ENCODE measurements around the gene BCL7A.
"Not testable (repeated sequence)": the region's sequence is repeated elsewhere in the genome, so short reads cannot be mapped to it uniquely, and the experiment has no call there.

Gene BCL7A

DNA sequence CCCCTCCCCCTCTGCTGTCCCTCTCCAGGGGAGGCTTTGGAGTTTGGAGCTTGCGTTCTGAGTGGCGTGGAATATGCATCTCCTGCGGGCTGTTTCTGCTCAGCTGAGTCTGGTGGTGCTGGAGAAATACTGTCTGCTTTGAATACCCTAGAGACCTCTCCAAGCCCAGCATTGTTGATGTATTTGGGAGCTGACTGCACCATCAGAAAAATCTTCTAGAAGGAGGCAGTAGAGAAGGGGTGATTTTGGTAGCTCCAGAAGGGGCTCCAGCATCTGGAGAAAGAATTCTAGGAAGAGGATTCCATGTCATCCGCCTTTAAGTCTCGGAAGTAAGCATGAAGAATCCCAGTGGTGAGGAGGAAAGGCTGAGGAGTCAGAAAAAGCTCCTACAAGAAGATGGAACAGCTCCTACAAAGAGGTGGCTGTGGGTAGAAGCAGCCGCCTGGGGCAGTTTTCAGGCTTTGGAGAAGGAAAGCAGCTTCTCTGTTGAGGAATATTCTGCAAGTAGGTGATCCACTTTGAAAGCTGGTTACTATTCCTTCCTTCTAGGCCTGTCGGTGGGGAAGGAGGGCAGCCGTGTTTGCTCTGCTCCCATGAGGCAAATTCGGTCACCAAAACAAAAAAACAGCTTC, 66.6 kb downstream of the BCL7A start:
- FAIRE-seq (no peak), DNase-seq (ENCODE audit: extremely low spot score, insufficient read length, low read depth) (no peak)

DNA sequence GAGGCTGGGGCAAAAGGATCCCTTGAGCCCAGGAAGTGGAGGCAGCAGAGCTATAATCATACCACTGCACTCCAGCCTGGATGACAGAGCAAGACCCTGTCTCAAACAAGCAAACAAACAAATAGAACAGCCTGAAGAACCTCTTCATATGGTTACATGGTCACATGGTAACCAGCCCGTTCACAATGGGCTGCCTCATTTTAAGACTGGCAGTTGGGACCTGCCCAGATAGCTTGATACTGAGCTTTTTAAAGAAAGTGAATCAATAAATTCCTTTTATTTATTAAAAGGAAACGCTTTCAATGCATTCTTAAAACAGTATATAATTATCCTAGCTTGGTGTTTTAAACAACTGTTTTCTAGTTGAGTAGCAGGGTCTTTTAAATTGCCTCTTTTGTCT, 67.4 kb downstream of the BCL7A start:
- FAIRE-seq (no peak), DNase-seq (ENCODE audit: extremely low spot score, insufficient read length, low read depth) (no peak)

DNA sequence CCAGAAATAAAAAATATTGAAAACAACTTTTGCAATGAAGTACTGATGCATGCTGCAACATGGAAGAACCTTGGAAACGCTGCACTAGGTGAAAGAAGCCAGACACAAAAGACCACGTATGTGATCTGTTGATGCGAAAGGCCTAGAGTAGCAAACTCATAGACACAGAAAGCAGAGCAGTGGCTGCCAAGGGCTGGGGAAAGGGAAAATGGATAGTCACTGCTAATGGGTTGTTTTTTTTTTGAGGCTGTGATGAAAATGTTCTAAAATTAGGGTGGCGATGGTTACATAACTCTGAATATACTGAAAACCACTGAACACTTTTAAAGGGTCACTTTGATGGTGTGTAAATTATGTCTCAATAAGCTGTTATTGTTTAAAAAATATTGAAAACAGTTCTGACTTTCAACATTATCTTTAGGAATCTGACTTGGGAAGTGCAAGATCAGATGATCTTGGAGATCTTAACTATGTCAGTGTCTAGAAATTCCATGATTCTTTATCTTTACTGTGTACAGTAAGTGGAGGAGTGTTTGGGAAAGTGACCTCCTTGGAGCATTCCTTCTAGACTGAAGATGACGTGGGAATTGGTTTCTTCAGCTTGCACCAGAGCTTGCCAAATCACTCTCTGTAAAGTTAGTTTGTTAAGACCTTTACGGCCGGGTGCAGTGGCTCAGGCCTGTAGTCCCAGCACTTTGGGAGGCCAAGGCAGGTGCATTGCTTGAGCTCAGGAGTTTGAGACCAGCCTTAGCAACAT, 69.3 kb downstream of the BCL7A start:
- FAIRE-seq (no peak), DNase-seq (ENCODE audit: extremely low spot score, insufficient read length, low read depth) (no peak)

DNA sequence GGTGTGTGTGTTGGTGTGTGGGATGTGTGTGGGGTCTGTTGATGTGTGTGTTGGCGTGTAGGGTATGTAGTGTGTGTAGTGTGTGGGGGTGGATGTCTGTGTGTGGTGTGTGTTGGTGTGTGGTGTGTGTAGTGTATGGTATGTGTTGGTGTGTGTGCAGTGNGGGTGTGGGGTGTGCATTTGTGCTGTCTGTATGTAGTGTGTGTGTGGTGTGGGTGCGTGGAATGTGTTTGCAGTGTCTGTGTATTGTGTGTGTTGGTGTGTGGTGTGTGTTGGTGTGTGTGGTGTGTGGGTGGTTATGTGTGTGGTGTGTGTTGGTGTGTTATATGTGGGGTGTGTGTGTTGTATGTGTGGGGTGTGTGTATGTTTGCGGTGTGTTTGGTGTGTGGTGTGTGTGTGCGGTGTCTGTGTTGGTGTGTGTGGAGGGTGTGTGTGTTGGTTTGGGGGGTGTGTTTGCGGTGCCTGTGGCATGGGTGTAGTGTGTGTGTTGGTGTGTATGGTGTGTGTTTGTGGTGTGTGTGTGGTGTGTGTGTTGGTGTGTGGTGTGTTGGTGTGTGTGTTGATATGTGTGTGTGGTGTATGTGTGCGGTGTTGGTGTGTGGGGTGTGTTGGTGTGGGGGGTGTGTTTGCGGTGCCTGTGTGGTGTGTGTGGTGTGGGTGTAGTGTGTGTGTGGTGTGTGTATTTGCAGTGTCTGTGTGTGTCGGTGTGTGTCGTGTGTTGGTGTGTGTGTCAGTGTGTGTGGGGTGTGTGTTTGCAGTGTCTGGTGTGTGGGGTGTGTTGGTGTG, 71.6 kb downstream of the BCL7A start:
- FAIRE-seq (no peak), DNase-seq (ENCODE audit: extremely low spot score, insufficient read length, low read depth) (no peak)

DNA sequence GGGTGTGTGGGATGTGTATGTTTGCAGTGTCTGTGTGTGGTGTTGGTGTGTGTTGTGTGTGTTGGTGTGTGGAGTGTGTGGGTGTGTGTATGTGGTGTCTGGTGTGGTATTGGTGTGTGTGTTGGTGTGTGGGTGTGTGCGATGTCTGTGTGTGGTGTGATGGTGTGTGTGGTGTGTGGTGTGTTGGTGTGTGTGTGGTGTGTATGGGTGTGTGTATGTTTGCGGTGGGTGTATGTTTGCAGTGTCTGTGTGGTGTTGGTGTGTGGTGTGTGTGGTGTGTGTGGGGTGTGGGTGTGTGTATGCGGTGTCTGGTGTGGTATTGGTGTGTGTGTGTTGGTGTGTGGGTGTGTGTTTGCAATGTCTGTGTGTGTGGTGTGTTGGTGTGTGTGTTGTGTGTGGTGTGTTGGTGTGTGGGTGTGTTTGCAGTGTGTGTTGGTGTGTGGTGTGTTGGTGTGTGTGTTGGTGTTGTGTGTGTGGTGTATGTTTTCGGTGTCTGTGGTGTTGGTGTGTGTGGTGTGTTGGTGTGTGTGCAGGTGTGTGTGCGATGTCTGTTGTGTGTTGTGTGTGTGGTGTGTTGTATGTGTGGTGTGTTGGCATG, 72.6 kb downstream of the BCL7A start:
- no peak for DNase-seq (ENCODE audit: extremely low spot score, insufficient read length, low read depth)
- FAIRE-seq = no peak

DNA sequence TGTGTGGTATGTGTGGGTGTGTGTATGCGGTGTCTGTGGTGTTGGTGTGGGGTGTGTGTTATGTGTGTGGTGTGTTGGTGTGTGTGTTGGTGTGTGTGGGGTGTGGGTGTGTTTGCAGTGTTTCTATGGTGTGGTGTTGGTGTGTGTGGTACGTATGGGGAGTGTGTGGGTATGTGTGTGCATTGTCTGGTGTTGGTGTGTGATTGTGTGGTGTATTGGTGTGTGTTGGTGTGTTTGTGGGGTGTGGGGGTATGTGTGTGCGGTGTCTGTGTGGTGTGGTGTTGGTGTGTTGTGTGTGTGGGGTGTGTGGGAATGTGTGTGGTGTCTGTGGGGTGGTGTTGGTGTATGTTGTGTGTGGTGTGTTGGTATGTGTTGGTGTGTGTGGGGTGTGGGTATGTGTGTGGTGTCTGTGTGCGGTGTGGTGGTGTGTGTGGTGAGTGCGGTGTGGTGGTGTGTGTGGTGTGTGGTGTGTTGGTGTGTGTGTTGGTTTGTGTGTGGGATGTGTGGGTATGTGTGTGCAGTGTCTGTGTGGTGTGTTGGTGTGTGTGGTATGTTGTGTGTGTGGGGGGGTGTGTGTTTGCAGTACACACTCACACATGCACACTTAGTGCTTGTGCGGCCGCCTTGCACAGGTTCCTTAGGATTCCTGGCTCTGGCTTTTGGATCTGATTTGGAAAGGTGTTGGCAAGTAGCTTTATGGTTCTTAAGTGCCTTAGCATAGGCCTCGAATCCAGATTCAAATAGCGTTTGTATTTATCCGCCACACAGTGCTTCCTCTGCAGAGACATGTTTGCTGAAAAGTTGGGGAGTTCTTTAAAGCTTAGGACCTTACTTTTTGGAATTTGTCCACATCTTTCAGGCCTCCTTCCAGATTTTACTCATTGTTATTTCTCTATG, 73.3 kb downstream of the BCL7A start:
- FAIRE-seq = no peak
- no peak for DNase-seq (ENCODE audit: extremely low spot score, insufficient read length, low read depth)

DNA sequence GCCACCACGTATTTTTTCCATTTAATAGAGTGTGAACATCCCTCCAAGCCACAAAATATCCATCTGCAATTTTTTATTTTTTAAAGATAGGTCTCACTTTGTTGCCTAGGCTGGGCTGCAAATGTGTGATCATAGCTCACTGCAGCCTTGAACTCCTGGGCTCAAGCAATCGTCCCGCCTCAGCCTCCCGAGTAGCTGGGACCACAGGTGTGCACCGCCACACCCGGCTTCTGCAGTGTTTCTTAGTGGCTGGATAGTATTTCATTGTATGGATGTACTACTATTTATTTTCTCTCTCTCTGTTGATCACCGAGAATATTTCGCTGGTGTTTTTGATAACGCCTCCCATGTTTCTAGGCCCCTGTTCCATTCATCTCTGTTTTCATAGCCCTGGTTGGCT, 74.3 kb downstream of the BCL7A start:
- DNase-seq (ENCODE audit: extremely low spot score, insufficient read length, low read depth) = no peak
- no peak for FAIRE-seq

DNA sequence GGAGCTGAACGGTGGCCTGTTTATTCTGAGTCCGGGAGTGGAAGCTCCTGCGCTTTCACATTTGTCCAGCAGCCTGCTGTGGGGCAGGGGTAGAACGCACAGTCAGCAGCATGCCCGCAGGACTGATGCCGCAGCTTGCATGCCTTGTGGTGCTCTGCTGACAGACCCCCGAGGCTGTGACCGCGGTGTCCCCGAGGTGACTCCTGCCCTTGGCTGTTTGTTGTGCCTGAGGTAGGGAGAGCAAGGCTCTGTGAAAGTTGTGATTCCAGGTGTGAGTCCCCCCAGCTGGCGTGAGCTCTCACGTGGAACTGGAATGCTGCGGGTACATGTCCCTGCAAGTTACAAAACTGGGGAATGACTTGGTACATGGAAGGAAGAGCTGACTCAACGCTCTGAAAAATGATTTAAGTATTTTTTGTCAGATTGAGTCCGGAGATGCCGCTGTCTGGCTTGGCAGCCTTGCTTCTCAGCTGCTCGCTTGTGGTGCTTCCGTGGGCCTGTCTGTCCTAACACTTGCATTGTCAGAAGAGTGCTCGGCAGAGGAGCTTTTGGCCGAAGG, 75.0 kb downstream of the BCL7A start:
- no peak for DNase-seq (ENCODE audit: extremely low spot score, insufficient read length, low read depth)
- FAIRE-seq = no peak

DNA sequence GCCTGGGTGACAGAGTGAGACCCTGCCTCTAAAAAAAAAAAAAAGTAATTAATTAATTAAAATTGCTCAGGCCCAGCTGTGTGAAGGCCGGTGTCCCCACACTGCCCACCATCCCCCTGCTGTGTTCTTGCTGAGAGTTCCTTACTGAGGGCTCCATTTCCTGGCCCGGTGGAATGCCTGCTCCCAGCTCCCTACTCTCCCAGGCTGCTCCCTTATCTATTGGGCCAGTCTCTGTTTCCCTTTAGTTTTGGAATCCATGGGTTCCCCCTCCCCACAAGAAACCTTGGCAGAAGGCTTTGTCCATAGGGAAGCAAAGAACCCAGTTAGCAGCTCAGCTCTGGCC, 75.9 kb downstream of the BCL7A start:
- FAIRE-seq = no peak
- no peak for DNase-seq (ENCODE audit: extremely low spot score, insufficient read length, low read depth)

DNA sequence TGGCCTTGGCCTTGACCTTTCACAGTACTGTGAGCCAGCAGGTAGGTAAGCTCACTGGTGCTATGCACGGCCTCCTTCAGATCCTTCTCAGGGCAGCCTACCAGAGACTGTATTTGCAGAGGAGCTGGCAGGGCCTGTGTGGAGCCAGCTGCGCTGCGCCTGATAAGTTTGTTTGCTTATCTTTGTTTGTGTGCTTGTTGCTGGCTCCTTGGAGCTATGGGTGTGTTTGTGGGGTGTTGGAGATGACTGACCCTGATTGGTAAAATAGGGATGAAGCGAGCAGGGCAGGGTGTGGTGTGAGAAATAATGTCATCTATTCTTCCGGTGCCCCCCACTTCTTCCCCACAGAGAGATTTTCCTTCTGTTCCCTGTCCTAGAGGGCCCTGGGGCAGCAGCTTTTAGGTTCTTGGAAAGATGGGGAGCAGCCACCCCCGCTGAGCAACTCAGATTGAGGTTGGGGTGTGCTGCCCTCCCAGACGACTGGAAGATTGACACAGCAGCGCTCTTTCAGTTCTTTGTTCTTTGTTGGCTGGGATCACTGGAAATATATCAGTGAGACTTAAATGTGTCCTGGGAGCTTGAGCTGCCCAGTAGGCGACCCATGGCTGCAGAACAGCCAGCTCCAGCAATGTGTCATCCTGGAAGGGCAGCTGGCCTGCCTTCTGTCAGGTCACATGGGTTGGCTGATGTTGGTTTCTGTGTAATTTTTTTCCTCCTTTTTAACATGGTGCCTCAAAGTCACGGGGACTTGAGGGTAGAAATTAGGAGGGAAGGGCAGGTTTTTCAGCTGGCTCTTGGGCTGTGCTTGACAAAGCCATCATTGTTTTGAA, 76.5 kb downstream of the BCL7A start:
- DNase-seq (ENCODE audit: extremely low spot score, insufficient read length, low read depth) = no peak
- no peak for FAIRE-seq

DNA sequence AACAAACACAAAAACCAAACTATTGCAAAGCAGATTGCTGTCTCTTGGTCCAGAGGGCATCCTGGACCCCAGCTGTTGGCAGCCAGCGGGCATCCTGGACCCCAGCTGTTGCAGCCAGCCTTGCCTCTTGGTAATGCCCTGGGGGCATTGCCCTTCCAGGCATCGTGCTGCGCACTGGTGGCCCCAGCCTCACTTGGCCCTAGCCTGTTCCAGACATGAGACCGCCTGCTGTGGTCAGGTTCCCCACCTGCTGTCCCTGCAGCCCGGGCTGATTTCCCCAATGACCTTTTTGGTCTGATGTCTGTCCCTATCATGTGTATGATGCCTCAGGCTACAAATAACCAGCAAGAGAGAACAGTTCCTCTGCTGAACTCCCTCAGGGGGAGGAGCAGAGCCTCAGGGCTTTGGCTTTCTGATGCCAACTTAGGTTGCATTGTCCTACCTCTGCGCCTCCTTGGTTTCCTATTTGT, 77.6 kb downstream of the BCL7A start:
- FAIRE-seq (no peak), DNase-seq (ENCODE audit: extremely low spot score, insufficient read length, low read depth) (no peak)

DNA sequence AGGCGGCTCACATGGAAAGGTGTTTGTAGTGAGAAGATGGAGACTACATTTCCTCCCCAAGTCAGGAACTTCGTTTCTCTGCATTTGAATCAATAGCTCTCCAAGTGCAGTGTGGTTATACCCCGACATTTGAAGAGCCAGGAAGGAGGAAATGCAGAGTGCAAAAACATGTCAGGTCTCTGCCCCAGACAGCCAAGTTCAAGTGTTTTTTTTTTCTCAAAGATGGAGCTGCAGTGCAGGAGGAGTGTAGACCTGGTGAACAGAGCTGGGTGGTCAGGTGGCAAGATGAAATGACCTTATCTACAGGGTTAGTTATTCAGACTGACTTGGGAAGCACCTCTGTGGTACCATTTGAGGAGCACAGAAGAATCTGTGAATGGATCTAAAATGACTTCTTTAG, 78.2 kb downstream of the BCL7A start:
- DNase-seq (ENCODE audit: extremely low spot score, insufficient read length, low read depth) (no peak), FAIRE-seq (no peak)

DNA sequence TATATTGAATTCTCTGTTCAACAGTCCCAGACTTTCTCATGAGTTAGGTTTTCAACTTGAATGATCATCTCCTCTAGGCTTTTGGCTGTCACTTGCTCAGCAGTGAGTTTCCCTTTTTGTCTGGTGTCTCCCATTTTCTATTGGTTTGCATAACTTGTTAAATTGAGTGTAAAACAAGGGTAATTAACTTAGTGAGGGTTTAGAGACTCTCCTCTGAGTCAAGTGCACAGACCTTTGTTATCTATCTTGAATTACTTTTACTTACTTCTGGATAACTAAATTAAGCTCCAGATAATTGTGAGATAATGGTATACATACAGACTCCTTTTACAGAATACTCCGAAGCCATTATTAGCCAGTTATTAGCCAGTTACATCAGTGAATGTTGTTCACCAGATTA, 78.9 kb downstream of the BCL7A start:
- no peak for DNase-seq (ENCODE audit: extremely low spot score, insufficient read length, low read depth)
- FAIRE-seq = no peak

DNA sequence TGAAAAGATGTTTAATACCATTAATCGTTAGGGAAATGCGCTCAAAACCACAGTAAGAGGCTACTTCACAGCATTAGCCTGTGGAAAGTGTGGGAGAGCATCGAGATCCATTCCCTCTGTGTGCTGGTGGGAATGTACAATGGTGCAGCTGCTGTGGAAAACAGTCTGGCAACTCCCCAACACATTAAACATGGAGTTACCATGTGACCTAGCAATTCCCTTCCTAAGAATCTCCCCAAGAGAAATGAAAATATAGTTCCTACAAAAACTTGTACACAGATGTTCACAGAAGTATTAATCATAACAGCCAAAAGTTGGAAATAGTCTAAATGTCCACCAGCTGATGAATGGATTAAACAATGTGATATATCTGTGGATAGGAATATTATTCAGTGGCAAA, 80.6 kb downstream of the BCL7A start:
- DNase-seq (ENCODE audit: extremely low spot score, insufficient read length, low read depth) = no peak
- FAIRE-seq = no peak

DNA sequence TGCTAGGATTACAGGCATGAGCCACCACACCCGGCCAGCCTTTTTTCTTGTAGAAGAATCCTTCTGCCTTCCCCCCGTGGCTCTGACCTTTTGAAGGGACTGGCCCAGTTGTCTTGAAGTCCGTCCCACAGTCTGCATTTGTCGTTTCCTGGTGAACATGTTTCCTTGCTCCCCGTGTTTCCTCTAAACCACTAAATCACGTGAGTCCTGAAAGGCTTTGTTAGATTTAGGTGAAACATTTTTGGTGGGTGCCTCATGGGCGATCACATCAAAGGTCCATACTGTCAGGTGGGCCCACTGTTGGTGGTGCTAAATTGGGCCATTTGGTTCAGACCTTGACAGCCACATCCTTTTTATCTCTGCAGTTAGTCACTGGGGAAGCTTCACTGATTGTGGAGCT, 83.2 kb downstream of the BCL7A start:
- no peak for DNase-seq (ENCODE audit: extremely low spot score, insufficient read length, low read depth)
- FAIRE-seq = no peak

DNA sequence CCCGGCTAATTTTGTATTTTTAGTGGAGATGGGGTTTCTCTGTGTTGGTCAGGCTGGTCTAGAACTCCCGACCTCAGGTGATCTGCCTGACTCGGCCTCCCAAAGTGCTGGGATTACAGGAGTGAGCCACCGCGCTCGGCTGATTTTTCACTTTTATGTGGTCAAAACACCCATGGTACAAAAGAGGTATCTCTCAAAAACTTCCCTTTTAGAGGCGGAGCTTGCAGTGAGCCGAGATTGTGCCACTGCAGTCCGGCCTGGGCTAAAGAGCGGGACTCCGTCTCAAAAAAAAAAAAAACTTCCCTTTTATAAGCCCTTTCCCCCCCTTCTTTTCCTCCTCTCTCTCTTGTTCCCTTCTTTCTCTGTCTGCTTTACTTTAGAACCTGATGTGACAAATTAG, 83.8 kb downstream of the BCL7A start:
- not testable (repeated sequence) for DNase-seq (ENCODE audit: extremely low spot score, insufficient read length, low read depth); FAIRE-seq

DNA sequence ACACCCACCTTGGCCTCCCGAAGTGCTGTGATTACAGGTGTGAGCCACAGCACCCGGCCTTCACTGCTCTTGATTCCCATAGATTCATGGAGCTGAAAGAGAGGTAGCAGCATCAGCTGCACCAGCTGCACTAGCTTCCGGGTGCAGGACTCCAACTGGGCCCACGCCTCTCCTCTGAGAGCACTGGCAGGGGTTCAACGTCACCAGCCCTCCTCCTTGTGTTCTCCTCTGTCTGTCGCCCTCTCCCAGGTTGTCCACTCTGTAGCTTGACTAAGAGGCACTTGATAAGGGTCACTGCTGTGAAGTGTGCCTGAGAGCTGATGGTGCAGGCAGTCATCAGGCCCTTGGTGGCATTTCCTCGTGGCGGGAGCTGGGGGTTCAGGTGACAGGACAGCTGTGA, 85.2 kb downstream of the BCL7A start:
- no peak for FAIRE-seq
- no peak for DNase-seq (ENCODE audit: extremely low spot score, insufficient read length, low read depth)

DNA sequence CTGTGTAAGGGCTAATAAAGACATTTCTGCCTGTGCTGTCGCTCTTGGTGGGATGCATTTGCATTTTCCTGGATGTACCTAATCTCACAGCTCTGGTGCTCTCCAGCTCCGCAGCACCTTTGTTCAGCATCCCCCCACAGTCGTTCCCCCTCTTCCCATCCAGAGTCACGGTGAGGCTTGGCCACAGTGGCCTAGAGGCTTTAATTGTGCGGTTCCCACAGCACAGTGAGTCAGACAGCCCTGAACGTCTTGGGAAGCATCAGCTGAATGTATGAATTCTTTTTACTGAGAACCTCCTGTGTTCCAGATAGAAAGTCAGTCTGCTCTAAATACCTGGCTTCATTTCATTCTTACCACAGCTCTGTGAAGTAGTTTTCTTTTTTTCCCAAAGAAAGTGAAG, 85.6 kb downstream of the BCL7A start:
- no peak for DNase-seq (ENCODE audit: extremely low spot score, insufficient read length, low read depth)
- FAIRE-seq = no peak

All from GM18507 (cell line).